ENCODE measurements around the gene QDPR. TPM values are rescaled to one million over a fixed set of nuclear protein-coding genes. Genes with fewer than 3 reads are reported as not detected.

QDPR gene
- total and polyA plus RNA-seq, 10 of the 15 experiments (the other 5 are each of a cell fraction or from before 2014, with no cell fraction given): 3.0 to 27.7 (median 11.8) TPM

GRCh38 chr4:17559709-17560048 lies 47.8 kb upstream of the QDPR start:
- 87% methylated on average over 3 of the region's 3 CpGs for WGBS (ENCODE audit: insufficient coverage, insufficient replicate concordance, low lambda C conversion rate, missing lambda C conversion rate)
- TF ChIP-seq TBL1XR1 (IDR thresholded peaks at IDR 0.05; ENCODE audit: low read depth, low read length) (no peak), NFYB (IDR thresholded peaks at IDR 0.05; ENCODE audit: insufficient read depth, low read depth, low read length) (no peak), PAX8 (IDR thresholded peaks at IDR 0.05) (no peak), IRF4 (IDR thresholded peaks at IDR 0.05; ENCODE audit: low read depth, low read length) (no peak), BCL11A (IDR thresholded peaks at IDR 0.05; ENCODE audit: low read depth, low read length) (no peak), HDGF (IDR thresholded peaks at IDR 0.05) (no peak), KLF5 (IDR thresholded peaks at IDR 0.05; ENCODE audit: partially characterized antibody) (no peak), CHD2 (IDR thresholded peaks at IDR 0.05; ENCODE audit: borderline replicate concordance, low read depth, low read length) (no peak), IKZF2 (IDR thresholded peaks at IDR 0.05) (no peak), SPI1 (IDR thresholded peaks at IDR 0.05; ENCODE audit: borderline replicate concordance, insufficient read depth, low read depth, low read length) (no peak), IRF3 (IDR thresholded peaks at IDR 0.05) (no peak), PML (IDR thresholded peaks at IDR 0.05; ENCODE audit: low read length) (no peak), USF2 (IDR thresholded peaks at IDR 0.05; ENCODE audit: borderline replicate concordance, low read depth, low read length) (no peak), IRF5 (IDR thresholded peaks at IDR 0.05; ENCODE audit: borderline replicate concordance) (no peak), JUNB (IDR thresholded peaks at IDR 0.05) (no peak), NRF1 (conservative IDR thresholded peaks at IDR 0.05; ENCODE audit: low read depth, low read length) (no peak), ATF7 (IDR thresholded peaks at IDR 0.05; ENCODE audit: low read depth) (no peak), HDAC6 (IDR thresholded peaks at IDR 0.05; ENCODE audit: unreplicated experiment) (no peak)
- intact Hi-C loops (cut with micrococcal nuclease; ENCODE audit: unreplicated experiment): no loop called here
- H2AFZ ChIP-seq (ENCODE audit: control insufficient read depth, low read depth, low read length): no peak overlapping the region
- ChIA-PET SMC1A (ENCODE audit: uncharacterized antibody, unreplicated experiment) (no interaction called here), CTCF (no interaction called here), POLR2A (no interaction called here), RAD21 (ENCODE audit: unreplicated experiment) (no interaction called here)
- H3K36me3 ChIP-seq (ENCODE audit: control insufficient read depth in 2 of 2, insufficient read depth in 2 of 2, low read length in 1 of 2): no peaks in the 10 kb centered on the region
- ATAC-seq: no peak
- DNase-seq (ENCODE audit: low read depth, low spot score): no peak
- no peaks in the 10 kb centered on the region for H4K20me1 ChIP-seq (ENCODE audit: control insufficient read depth, insufficient read depth)
- in situ Hi-C loops (cut with MboI): loop anchor here (10.0 kb wide), 1 partner anchor 805 kb away; no protein-coding TSS in a partner anchor
- H3K4me1 ChIP-seq (ENCODE audit: control insufficient read depth, insufficient read depth, low read length): no peaks in the 10 kb centered on the region
- no peak overlapping the region for H3K27ac ChIP-seq (ENCODE audit: control insufficient read depth, insufficient read depth)
- H3K4me2 ChIP-seq (ENCODE audit: control insufficient read depth, insufficient read depth): no peak overlapping the region
- no peaks in the 10 kb centered on the region for H3K9me3 ChIP-seq (replicated peaks; ENCODE audit: control insufficient read depth, insufficient read depth, low read length)
- H3K79me2 ChIP-seq (ENCODE audit: control insufficient read depth, insufficient read depth, low read length): no peaks in the 10 kb centered on the region
- no TSS peak for BruUV-seq (replicated peaks)
- H3K4me3 ChIP-seq: no peak overlapping the region
- FAIRE-seq: no peak
- no peaks in the 10 kb centered on the region; a peak in 1 of 4 replicates for H3K27me3 ChIP-seq (replicated peaks in 1 of 2; ENCODE audit: control insufficient read depth in 2 of 2, insufficient read depth in 2 of 2, low read length in 1 of 2)
- no peak overlapping the region for H3K9ac ChIP-seq (ENCODE audit: control insufficient read depth, insufficient read depth, low read length)
